GM13977 (cell line): ENCODE data around the gene LRRC18.

Source experiments
- DNase-seq: peaks from one replicate; pipeline ENCODE4 v3.0.0; 2012; ENCODE audit warnings: low spot score
- CTCF ChIP-seq: IDR thresholded peaks from 2 replicates; pipeline ENCODE4 v1.5.1; 2012; ENCODE audit warnings: mild to moderate bottlenecking, control low read depth; ENCODE audit not compliant: insufficient read depth; ENCODE audit errors: extremely low read depth, missing control alignments
- in situ Hi-C: fragments of 300-500 bp; cut with MboI; formaldehyde crosslinking; loops from one replicate; pipeline ENCODE4 v1.12.0; 2022; ENCODE audit warnings: low sequenced_read_pairs, low pct_unique_long_range_greater_than_20kb, mixed read lengths, inconsistent platforms; ENCODE audit not compliant: unreplicated experiment

LRRC18 gene

DNA sequence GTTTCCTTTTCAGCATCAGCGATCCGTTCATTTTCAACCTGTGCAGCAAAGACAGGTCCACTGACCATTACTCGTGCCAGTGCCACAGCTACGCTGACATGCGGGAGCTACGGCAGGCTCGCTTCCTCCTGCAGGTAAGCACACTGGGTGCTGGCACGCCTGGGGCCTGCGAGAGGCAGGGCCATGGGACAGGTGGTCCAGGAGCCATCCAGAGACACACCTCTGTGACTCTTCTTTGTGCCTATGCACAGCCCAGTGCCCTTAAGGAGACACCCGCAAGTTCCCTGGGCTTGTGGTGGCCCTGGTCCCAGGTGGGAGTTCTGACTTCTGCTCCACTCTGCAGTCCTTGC lies 42.2 kb downstream of the LRRC18 start:
- no peak for DNase-seq
- TF ChIP-seq CTCF = no peak
- in situ Hi-C loops = no loop called here

DNA sequence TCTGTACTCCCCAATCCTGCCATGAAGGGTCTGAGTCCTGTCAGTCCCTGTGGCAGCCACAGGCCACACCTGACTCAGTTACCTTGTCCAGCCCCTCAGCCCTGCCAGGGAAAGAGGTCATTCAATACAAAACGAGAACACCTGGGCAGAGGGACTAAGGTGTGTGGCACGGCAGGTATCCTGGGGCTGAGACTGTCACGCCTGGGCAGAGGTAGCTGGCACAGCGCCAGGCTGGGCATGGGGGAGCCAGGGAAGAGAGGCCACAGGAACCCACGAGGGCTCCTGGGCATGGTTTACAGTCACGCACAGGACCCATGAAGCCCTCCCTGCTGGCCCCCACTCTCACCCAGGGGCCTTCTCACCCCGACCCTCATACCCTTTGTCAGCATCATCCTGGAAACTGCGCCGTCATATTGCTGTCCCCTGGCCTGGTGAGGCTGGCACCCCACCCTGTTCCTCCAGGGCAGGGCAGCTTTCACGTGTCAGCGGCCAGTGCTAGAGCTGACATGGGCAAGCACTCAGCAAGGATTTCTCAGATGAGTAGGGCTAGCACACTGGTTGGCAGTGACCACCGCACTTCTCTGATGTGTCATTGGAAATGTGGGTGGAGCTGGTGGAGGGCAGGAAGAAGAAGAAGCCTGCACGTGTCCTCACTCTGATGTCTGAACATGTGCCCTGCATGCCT lies 42.7 kb downstream of the LRRC18 start:
- no peak for TF ChIP-seq CTCF
- in situ Hi-C loops = no loop called here
- no peak for DNase-seq

- in situ Hi-C loops = no loop called here
Observed at GRCh38 chr10:48895803-48896195, 43.8 kb downstream of the LRRC18 start.

GRCh38 chr10:48894911-48895802 lies 44.5 kb downstream of the LRRC18 start:
- in situ Hi-C loops = no loop called here
- TF ChIP-seq CTCF = no peak
- no peak for DNase-seq

More at GRCh38 chr10:48895803-48896195, 43.8 kb downstream of the LRRC18 start:
- DNase-seq = no peak
- no peak for TF ChIP-seq CTCF

DNA sequence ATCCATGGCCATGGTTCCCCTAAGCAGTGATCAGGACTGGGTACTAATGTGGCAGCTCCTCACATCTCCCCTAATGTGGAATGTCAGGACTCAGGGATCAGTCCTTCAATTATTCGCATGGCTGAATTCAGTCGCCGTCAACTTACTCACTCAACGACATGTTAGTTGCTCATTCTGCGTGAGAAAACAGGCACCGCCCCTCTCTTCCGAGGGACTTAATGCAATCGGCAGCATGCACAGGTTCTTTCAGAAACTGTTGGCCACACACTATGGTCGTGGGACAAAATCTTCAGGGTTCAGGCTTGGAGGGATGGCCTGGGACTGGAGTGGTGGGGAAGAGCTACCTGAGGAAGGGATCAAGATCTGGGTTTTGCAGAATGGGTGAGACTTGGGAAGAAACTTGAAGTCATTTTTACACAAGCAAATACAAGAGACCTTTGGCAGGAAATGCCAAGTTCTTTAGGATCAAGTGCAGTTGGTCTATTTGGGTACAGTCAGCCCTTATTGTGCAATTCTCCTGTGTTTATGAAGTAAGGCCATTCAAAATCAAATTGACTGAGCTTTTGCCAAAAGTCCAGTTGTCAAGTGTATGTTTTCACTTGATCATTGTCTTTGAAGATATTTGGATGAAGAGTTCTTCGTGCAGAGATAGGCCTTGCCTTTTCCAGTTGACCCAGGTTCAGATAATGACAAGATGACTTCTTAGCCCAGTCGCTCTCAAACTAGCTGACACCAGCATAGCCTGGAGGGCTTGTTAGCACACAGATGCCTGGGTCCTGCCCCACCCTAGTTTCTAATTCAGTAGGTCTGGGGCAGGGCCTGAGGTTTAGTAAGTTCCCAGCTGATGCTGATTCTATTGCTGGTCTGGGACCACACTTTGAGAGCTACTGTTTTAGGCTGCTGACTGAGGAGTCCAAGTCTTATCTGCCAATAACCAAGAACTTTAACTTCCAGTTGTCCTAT lies 48.5 kb downstream of the LRRC18 start:
- in situ Hi-C loops = no loop called here
- no peak for DNase-seq
- no peak for TF ChIP-seq CTCF

DNA sequence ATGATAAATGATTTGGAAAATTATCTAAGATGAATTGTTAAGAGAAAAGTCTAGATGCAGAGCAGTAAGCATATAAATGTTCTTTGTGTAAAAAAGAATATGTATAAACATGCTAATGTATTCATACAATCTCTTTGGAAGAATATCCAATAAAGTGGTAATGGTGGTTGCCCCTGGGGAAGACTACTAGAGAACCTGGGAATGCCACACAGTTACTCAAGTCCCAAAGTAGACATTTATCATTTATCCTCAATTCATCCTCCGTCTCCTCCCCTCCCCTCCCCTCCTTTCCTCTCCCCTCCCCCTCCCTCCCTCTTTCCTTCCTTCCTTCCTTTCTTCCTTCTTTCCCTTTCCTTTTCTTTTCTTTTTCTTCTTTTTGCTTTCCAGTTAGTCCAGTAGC lies 51.7 kb downstream of the LRRC18 start:
- DNase-seq = no peak
- no peak for TF ChIP-seq CTCF
- in situ Hi-C loops = no loop called here
